ENCODE measurements around the gene SCMH1.

SCMH1 gene

DNA sequence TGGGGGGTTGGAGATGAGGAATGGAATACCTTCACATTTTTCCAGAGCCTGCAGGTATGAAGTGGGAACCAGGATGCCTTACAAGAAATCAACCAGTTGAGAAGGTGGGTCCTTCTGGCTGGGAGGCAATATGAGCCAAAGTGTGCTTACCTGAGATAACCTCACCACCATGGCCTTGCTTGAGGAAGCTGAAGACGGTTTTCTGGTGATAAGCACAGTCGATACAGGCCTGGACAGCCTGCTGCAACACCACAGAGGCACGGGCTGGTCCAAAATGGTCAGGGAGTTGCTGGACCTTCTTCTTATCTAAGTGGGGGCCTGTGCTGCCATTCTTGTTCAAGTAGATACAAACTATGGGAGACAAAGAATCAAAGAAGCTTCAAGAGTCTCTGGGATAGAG lies 193.6 kb downstream of the SCMH1 start:
- DNase-seq (ENCODE audit: low spot score), result no peak
- no peak for TF ChIP-seq CTCF (IDR thresholded peaks at IDR 0.05; ENCODE audit: borderline replicate concordance, control extremely low read depth, extremely low read depth, insufficient read depth, missing control alignments)
- in situ Hi-C loops (cut with MboI; ENCODE audit: low sequenced_read_pairs, unreplicated experiment), result no loop called here

DNA sequence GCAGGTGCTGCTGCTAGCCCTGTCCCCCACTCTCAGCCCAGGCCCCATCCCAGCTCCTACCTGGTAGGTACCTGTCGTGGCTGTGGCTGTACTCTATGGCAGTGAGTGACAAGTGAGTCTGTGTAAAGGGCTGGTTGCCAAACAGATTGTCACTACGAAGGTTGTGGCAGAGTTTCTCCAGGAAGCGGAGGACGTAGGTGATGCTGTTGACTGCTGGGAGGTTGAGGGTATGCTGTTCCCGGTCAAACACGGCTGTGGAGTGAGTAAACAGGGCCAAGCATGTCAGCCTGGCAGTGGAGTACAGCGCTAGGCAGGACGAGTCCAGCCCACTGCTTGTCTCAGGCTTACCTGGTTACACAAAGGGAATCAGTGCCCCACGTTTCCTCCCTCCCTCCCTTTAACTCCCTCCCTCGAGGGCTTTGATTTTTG lies 195.7 kb downstream of the SCMH1 start:
- in situ Hi-C loops (cut with MboI; ENCODE audit: low sequenced_read_pairs, unreplicated experiment), result no loop called here
- TF ChIP-seq CTCF (IDR thresholded peaks at IDR 0.05; ENCODE audit: borderline replicate concordance, control extremely low read depth, extremely low read depth, insufficient read depth, missing control alignments), result no peak
- DNase-seq (ENCODE audit: low spot score), result no peak

GRCh38 chr1:41045740-41046139 lies 196.4 kb downstream of the SCMH1 start:
- no peak for DNase-seq (ENCODE audit: low spot score)
- TF ChIP-seq CTCF (IDR thresholded peaks at IDR 0.05; ENCODE audit: borderline replicate concordance, control extremely low read depth, extremely low read depth, insufficient read depth, missing control alignments), result no peak
- in situ Hi-C loops (cut with MboI; ENCODE audit: low sequenced_read_pairs, unreplicated experiment), result no loop called here

DNA sequence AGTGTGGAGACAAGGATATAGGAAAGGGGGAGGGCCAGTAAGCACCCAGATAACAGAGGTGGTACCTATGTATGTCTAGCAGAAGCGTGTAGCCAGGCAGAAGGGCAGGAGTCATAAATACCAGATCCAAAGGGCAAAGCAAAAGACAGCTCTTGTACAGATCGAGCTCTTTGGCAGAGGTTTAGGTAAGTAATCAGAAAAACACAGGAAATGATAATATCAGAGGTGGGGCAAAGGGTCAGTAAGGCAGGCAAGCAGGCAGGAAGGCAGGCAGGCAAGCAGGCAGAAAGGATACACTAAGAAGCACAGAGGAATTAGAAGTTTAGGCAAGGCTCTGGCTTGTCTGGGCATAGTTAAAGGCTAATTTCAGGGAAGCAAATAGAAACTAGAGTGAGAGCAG lies 197.9 kb downstream of the SCMH1 start:
- DNase-seq (ENCODE audit: low spot score), result no peak
- in situ Hi-C loops (cut with MboI; ENCODE audit: low sequenced_read_pairs, unreplicated experiment), result no loop called here
- TF ChIP-seq CTCF (IDR thresholded peaks at IDR 0.05; ENCODE audit: borderline replicate concordance, control extremely low read depth, extremely low read depth, insufficient read depth, missing control alignments), result no peak

DNA sequence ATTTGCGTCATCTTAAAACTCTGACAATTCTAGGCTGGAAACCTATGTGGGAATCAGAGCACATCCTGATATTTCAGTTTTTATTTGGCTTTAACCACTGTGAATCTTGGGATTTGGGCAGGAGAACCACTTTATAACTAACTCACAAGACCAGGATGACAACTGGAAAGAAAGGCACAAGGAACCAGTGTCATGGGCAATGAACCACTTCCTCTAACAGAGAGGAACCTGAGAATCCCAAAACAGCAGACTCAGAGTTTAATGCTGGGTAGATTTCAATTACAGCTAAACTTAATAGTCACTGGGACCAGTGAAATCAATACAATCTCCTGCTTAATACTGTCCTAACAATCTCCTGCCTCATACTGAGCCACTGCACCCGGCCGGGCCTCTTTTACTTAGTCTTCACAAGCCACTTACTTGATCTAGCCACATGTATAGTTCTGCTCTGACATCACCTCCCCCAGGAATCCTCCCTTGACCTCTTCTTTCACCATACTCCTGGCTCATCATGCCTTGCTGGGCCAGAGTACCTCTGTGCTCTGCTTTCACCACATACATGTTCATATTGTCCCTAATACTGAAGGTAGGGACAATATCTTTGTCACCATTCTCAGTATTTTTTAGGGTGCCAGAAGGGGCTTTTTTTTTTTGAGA lies 200.4 kb downstream of the SCMH1 start:
- TF ChIP-seq CTCF (IDR thresholded peaks at IDR 0.05; ENCODE audit: borderline replicate concordance, control extremely low read depth, extremely low read depth, insufficient read depth, missing control alignments), result no peak
- no peak for DNase-seq (ENCODE audit: low spot score)
- in situ Hi-C loops (cut with MboI; ENCODE audit: low sequenced_read_pairs, unreplicated experiment), result no loop called here

- DNase-seq (ENCODE audit: low spot score), result no peak
- in situ Hi-C loops (cut with MboI; ENCODE audit: low sequenced_read_pairs, unreplicated experiment), result no loop called here
Measured at GRCh38 chr1:41038110-41038509, 204.0 kb downstream of the SCMH1 start.

More at GRCh38 chr1:41038110-41038509, 204.0 kb downstream of the SCMH1 start:
- no peak for TF ChIP-seq CTCF (IDR thresholded peaks at IDR 0.05; ENCODE audit: borderline replicate concordance, control extremely low read depth, extremely low read depth, insufficient read depth, missing control alignments)

Measured in GM13976 (cell line).